Type B pancreatic cell (in vitro differentiated cells): ENCODE results near the gene CCER1. TPM values are rescaled to one million over a fixed set of nuclear protein-coding genes. Genes with fewer than 3 reads are reported as not detected.

Source experiments
- DNase-seq: peaks from one replicate; pipeline ENCODE4 v3.0.0; 2021; ENCODE audit warnings: mixed read lengths; ENCODE audit not compliant: unreplicated experiment; ENCODE audit errors: extremely low spot score
- H3K27ac Mint-ChIP-seq: 2 replicates; pipeline ENCODE4 v1.8.0; 2021; ENCODE audit warnings: mild to moderate bottlenecking, mixed read lengths
- H3K27me3 Mint-ChIP-seq: 2 replicates; pipeline ENCODE4 v1.8.0; 2021; ENCODE audit warnings: mixed read lengths
- H3K36me3 Mint-ChIP-seq: 2 replicates; pipeline ENCODE4 v1.8.0; 2021; ENCODE audit warnings: mixed read lengths
- H3K4me1 Mint-ChIP-seq: one replicate; pipeline ENCODE4 v1.8.0; 2021; ENCODE audit warnings: mixed read lengths; ENCODE audit not compliant: unreplicated experiment
- H3K4me3 Mint-ChIP-seq: 2 replicates; pipeline ENCODE4 v1.8.0; 2021; ENCODE audit warnings: mild to moderate bottlenecking, mixed read lengths
- H3K9me3 Mint-ChIP-seq: 2 replicates; pipeline ENCODE4 v1.8.0; 2021; ENCODE audit warnings: mixed read lengths
- total RNA-seq: library from RNA; stranded (reverse); gene quantifications from 2 replicates; pipeline ENCODE4 v1.2.1, GENCODE V29; 2021; ENCODE audit warnings: low replicate concordance
- TF ChIP-seq, protein P1 (sequence below): fragments of 200-600 bp; sonication (generic); conservative IDR thresholded peaks from 2 replicates; pipeline ENCODE4 v1.5.0; 2021; ENCODE audit warnings: antibody characterized with exemption, mild to moderate bottlenecking

The CCER1 gene
- total RNA-seq, 1 donor from 2014 or later, result not detected

DNA sequence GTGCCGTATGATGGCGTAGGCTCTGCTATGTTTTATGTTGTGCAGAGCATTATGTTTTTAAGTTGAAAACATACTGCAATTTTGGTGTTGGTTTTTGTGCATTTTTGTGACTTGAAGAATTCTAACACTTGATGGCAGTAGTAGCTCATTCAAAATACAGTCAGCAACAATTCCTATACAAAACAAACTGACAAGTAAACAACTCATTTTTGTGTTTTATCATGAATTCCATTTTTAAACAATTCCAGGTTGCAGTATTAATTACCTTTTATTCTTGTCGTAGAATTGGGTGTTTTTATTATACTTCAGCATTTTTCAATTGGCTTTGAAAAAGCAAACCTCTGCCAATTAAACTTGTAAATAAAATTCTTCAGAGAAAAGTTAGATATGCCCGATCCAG lies 4.1 kb upstream of the CCER1 start:
- H3K9me3 Mint-ChIP-seq, result no peaks in the 10 kb centered on the region

DNA sequence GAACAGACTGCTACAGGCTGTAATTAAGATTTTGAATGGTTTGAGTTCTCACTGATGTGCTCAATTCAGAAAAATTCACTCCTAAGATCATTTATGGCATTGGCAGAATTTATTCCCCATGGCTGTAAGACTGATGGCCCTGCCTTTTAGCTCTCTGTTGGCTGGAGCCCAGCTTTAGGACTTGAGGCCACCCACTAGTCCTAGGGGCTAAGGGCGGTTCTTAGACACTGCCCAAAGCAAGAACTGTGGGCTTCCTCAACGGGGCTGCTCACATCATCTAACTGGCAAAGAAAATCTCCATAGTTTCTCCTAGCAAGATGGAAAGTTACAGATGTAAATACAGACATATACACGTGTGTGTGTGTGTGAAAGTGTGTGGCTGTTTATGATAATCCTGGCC lies 3.4 kb upstream of the CCER1 start:
- Mint-ChIP-seq H3K9me3 (peaks cover 4% of the 10 kb centered on the region), H3K27ac (no peak overlapping the region), H3K27me3 (no peaks in the 10 kb centered on the region), H3K4me1 (no peaks in the 10 kb centered on the region), H3K4me3 (no peak overlapping the region), H3K36me3 (no peaks in the 10 kb centered on the region)
- TF ChIP-seq, protein P1, sequence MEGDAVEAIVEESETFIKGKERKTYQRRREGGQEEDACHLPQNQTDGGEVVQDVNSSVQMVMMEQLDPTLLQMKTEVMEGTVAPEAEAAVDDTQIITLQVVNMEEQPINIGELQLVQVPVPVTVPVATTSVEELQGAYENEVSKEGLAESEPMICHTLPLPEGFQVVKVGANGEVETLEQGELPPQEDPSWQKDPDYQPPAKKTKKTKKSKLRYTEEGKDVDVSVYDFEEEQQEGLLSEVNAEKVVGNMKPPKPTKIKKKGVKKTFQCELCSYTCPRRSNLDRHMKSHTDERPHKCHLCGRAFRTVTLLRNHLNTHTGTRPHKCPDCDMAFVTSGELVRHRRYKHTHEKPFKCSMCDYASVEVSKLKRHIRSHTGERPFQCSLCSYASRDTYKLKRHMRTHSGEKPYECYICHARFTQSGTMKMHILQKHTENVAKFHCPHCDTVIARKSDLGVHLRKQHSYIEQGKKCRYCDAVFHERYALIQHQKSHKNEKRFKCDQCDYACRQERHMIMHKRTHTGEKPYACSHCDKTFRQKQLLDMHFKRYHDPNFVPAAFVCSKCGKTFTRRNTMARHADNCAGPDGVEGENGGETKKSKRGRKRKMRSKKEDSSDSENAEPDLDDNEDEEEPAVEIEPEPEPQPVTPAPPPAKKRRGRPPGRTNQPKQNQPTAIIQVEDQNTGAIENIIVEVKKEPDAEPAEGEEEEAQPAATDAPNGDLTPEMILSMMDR, result no peak
- DNase-seq, result no peak

More for the DNA sequence above, 4.1 kb upstream of the CCER1 start:
- Mint-ChIP-seq H3K27me3 (no peaks in the 10 kb centered on the region), H3K27ac (no peak overlapping the region), H3K36me3 (no peaks in the 10 kb centered on the region), H3K4me1 (no peaks in the 10 kb centered on the region), H3K4me3 (no peak overlapping the region)
- TF ChIP-seq, protein P1, result no peak
- DNase-seq, result no peak

DNA sequence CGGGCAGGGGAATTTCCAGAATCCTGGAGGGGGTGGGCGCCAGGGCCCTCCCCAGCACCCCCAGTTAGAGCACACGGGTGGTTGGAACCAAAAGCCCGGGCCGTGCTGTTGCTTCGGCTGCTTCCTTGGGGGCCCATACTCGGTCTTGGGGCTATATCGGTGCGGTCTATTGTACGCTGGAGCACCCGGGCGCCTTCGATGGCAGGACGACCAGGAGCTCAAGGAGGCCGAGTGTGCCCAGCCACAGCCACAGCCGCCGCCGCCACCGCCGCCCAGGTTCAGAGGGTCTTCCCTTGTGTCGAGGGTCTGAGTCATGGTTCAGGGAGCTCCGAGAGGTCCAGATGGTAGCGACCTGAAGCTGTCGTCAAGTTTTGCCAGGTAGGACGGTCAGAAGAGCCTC lies 548 bp downstream of the CCER1 start:
- Mint-ChIP-seq H3K9me3 (peaks cover 4% of the 10 kb centered on the region), H3K4me1 (no peaks in the 10 kb centered on the region), H3K4me3 (no peak overlapping the region), H3K27me3 (no peaks in the 10 kb centered on the region), H3K36me3 (no peaks in the 10 kb centered on the region), H3K27ac (no peak overlapping the region)
- TF ChIP-seq, protein P1, result no peak
- no peak for DNase-seq

DNA sequence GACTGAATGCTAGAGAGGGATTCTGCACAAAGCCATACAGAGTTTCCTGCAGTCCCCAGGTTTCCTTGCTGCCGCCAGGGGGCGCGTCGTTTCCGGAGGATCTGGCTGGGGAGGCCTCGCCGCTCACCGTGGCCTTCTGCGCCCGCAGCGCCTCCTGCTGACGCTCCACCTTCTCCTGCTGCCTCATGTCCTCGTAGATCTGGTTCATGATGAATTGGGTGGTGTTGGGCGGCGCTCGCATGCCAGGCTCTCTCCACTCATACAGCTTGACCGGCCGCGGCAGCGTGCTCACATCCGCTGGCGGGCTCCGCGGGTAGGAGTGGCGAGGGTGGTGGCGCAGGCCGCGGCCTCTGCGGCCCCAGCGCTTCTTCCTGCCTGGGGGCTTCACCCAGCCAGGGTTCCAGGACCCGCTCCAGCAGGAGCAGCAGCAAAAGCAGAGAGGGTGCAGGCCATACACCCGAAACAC lies 987 bp downstream of the CCER1 start:
- DNase-seq, result no peak
- no peak overlapping the region for H3K4me3 Mint-ChIP-seq
- no peaks in the 10 kb centered on the region for H3K4me1 Mint-ChIP-seq
- no peaks in the 10 kb centered on the region for H3K36me3 Mint-ChIP-seq
- no peaks in the 10 kb centered on the region for H3K27me3 Mint-ChIP-seq
- TF ChIP-seq, protein P1, result peak; percentile 52
- peaks cover 4% of the 10 kb centered on the region for H3K9me3 Mint-ChIP-seq
- H3K27ac Mint-ChIP-seq, result no peak overlapping the region

DNA sequence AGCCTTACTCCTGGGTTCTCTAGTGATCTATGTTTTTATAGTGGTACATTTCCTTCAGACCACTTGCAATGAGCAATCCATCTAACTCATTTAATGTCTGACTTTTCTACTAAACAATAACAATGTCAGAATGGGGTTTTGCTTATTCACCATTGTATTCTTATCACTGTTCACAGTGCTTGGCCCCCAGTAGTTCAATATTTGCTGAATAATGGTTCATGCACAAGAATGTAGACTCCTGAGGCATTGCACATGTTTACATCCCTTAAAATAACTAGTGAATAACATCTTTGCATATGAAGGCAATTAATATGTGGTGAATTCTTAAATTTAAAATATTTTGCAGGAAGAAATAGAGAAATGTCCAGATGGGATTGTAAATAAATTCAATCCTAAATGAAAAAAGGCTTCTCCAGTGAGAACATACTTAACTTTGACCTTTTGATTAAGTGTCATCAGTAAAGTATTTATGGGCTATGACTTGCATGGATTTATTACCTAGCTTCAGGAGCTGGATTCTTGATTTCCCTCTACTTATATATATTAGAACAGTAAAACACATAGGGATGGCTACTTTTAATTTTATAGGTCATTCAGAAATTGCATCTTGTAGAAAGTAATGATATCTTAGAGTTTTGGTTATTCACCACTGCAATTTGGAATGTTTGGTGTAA lies 3.4 kb downstream of the CCER1 start:
- no peak overlapping the region for H3K4me3 Mint-ChIP-seq
- DNase-seq, result no peak
- H3K9me3 Mint-ChIP-seq, result peaks cover 8% of the 10 kb centered on the region
- peaks cover 10% of the 10 kb centered on the region for H3K4me1 Mint-ChIP-seq
- H3K27ac Mint-ChIP-seq, result no peak overlapping the region
- no peaks in the 10 kb centered on the region for H3K36me3 Mint-ChIP-seq
- TF ChIP-seq, protein P1, result no peak
- H3K27me3 Mint-ChIP-seq, result no peaks in the 10 kb centered on the region
